PC-9 (cell line): ENCODE results near the gene MYO18A. TPM values are rescaled to one million over a fixed set of nuclear protein-coding genes. Genes with fewer than 3 reads are reported as not detected.

ENCODE experiments used
- BruUV-seq: library from RNA; stranded (reverse); fragments of 400-500 nt; replicated peaks from 2 replicates; lab custom pipeline; 2021; lab: Mats Ljungman, UMichigan
- CTCF ChIA-PET: fragments of 300-600 bp; sonication (Branson Sonifier 250); formaldehyde crosslinking; loops from one replicate; lab custom pipeline; 2022; ENCODE audit warnings: antibody characterized with exemption; lab: Charles Lee
- POLR2A ChIA-PET: fragments of 300-600 bp; sonication (Branson Sonifier 250); formaldehyde crosslinking; loops from one replicate; lab custom pipeline; 2022; ENCODE audit warnings: antibody characterized with exemption; ENCODE audit not compliant: unreplicated experiment; lab: Charles Lee
- DNase-seq, 2 experiments: peaks; one replicate each; pipeline versions ENCODE4 v3.0.0 to v3.0.0-alpha.2; 2015 to 2022; ENCODE audit warnings: mixed read lengths in 1 of 2
- H2AFZ ChIP-seq: fragments of 200-600 bp; sonication (generic); 2 replicates; pipeline ENCODE4 v1.8.1; 2017; ENCODE audit warnings: antibody characterized with exemption
- H3F3A ChIP-seq: fragments of 200-600 bp; sonication (generic); 2 replicates; pipeline ENCODE4 v1.8.1; 2017; ENCODE audit warnings: antibody characterized with exemption, mild to moderate bottlenecking, low read depth; ENCODE audit not compliant: insufficient read depth
- H3K27ac ChIP-seq: fragments of 200-600 bp; sonication (generic); 2 replicates; pipeline ENCODE4 v1.6.1; 2016; ENCODE audit warnings: mixed run types
- H3K27me3 ChIP-seq: fragments of 200-600 bp; sonication (generic); 2 replicates; pipeline ENCODE4 v1.6.1; 2016; ENCODE audit warnings: low read depth, mixed run types; ENCODE audit not compliant: insufficient read depth
- H3K36me3 ChIP-seq: fragments of 200-600 bp; sonication (generic); 2 replicates; pipeline ENCODE4 v1.6.1; 2016; ENCODE audit warnings: low read depth, mixed run types
- H3K4me1 ChIP-seq: fragments of 200-600 bp; sonication (generic); replicated peaks from 2 replicates; pipeline ENCODE4 v1.6.1; 2016; ENCODE audit warnings: mixed run types; ENCODE audit not compliant: insufficient read depth
- H3K4me2 ChIP-seq: fragments of 200-600 bp; sonication (generic); 2 replicates; pipeline ENCODE4 v1.6.1; 2017; ENCODE audit warnings: mixed run types
- H3K4me3 ChIP-seq: fragments of 200-600 bp; sonication (generic); 2 replicates; pipeline ENCODE4 v1.6.1; 2016; ENCODE audit warnings: mixed run types
- H3K79me2 ChIP-seq: fragments of 200-600 bp; sonication (generic); 2 replicates; pipeline ENCODE4 v1.6.1; 2017; ENCODE audit warnings: low read depth, mixed run types
- H3K9me2 ChIP-seq: fragments of 200-600 bp; sonication (generic); 2 replicates; pipeline ENCODE4 v1.8.1; 2017; ENCODE audit warnings: mild to moderate bottlenecking; ENCODE audit not compliant: insufficient read depth
- H3K9me3 ChIP-seq: fragments of 200-600 bp; sonication (generic); 2 replicates; pipeline ENCODE4 v1.8.1; 2016; ENCODE audit warnings: low read depth; ENCODE audit not compliant: insufficient read depth
- H4K20me1 ChIP-seq: fragments of 200-600 bp; sonication (generic); 2 replicates; pipeline ENCODE4 v1.8.1; 2017; ENCODE audit not compliant: insufficient read depth
- CTCF ChIP-seq: fragments of 200-600 bp; sonication (generic); conservative IDR thresholded peaks from 2 replicates; pipeline ENCODE4 v1.6.1; 2017; ENCODE audit warnings: mixed run types, antibody characterized with exemption, mild to moderate bottlenecking, moderate library complexity
- EZH2 ChIP-seq: fragments of 200-600 bp; sonication (generic); IDR thresholded peaks from 2 replicates; pipeline ENCODE4 v1.8.0; 2017; ENCODE audit warnings: antibody characterized with exemption, low read depth
- intact Hi-C: fragments of 100-400 bp; cut with micrococcal nuclease; formaldehyde crosslinking; loops from one replicate; pipeline ENCODE4 v1.10.0; 2022; ENCODE audit not compliant: unreplicated experiment
- total RNA-seq: library from RNA; stranded (reverse); gene quantifications from 2 replicates; pipeline ENCODE4 v1.2.3, GENCODE V29; 2021

MYO18A gene
- total RNA-seq, 1 experiment from 2014 or later: 150 TPM

- Histone ChIP-seq H3K9me3 (peaks cover 10% of the 10 kb centered on the region; the same call in 1 of the 2 replicates), H3K36me3 (no peaks in the 10 kb centered on the region), H3K9me2 (no peaks in the 10 kb centered on the region), H3K4me2 (no peak overlapping the region), H3K4me1 (no peaks in the 10 kb centered on the region), H3K27me3 (peaks cover 77% of the 10 kb centered on the region), H3K4me3 (no peak overlapping the region), H3K79me2 (no peaks in the 10 kb centered on the region), H4K20me1 (no peaks in the 10 kb centered on the region), H2AFZ (no peak overlapping the region), H3F3A (no peaks in the 10 kb centered on the region), H3K27ac (no peak overlapping the region)
- intact Hi-C loops: no loop called here
- BruUV-seq: no TSS peak
- POLR2A ChIA-PET: no interaction called here
- CTCF ChIA-PET: no interaction called here
- TF ChIP-seq EZH2 (no peak), CTCF (no peak)
- no peak for DNase-seq
Observed at GRCh38 chr17:29036584-29036983, 143.6 kb downstream of the MYO18A start.

GRCh38 chr17:29034510-29034909 is 145.7 kb downstream of the MYO18A start:
- peaks cover 97% of the 10 kb centered on the region for H3K27me3 ChIP-seq
- CTCF ChIA-PET: no interaction called here
- no peak overlapping the region for H3K27ac ChIP-seq
- H3K4me3 ChIP-seq: no peak overlapping the region
- H3K9me2 ChIP-seq: no peaks in the 10 kb centered on the region
- H3K9me3 ChIP-seq: peaks cover 10% of the 10 kb centered on the region; the same call in 1 of the 2 replicates
- H4K20me1 ChIP-seq: no peaks in the 10 kb centered on the region
- POLR2A ChIA-PET: no interaction called here
- H3K4me1 ChIP-seq: no peaks in the 10 kb centered on the region
- intact Hi-C loops: no loop called here
- no peak overlapping the region for H3K4me2 ChIP-seq
- no peak for DNase-seq
- H3F3A ChIP-seq: no peaks in the 10 kb centered on the region
- H2AFZ ChIP-seq: no peak overlapping the region
- TF ChIP-seq CTCF (no peak), EZH2 (no peak)
- BruUV-seq: no TSS peak
- H3K79me2 ChIP-seq: no peaks in the 10 kb centered on the region
- H3K36me3 ChIP-seq: no peaks in the 10 kb centered on the region

- Histone ChIP-seq H4K20me1 (no peaks in the 10 kb centered on the region), H3K79me2 (no peaks in the 10 kb centered on the region), H3K27ac (no peak overlapping the region), H3K4me1 (no peaks in the 10 kb centered on the region), H2AFZ (no peak overlapping the region), H3K9me3 (peaks cover 10% of the 10 kb centered on the region; the same call in 1 of the 2 replicates), H3K9me2 (no peaks in the 10 kb centered on the region), H3K27me3 (peaks cover 100% of the 10 kb centered on the region), H3K36me3 (no peaks in the 10 kb centered on the region), H3K4me3 (no peak overlapping the region), H3F3A (no peaks in the 10 kb centered on the region), H3K4me2 (no peak overlapping the region)
- ChIA-PET POLR2A (no interaction called here), CTCF (no interaction called here)
- BruUV-seq: no TSS peak
- intact Hi-C loops: no loop called here
- no peak for TF ChIP-seq EZH2
- no peak for TF ChIP-seq CTCF
- DNase-seq: no peak
Observed at GRCh38 chr17:29032857-29033197, 147.4 kb downstream of the MYO18A start.
